Fibroblast of lung (primary cell): ENCODE results near the gene SIGLEC11.

Experiments used
- EZH2 ChIP-seq: IDR thresholded peaks from 2 replicates; pipeline ENCODE4 v1.5.1; 2012; ENCODE audit warnings: low read length, control low read depth, mild to moderate bottlenecking; ENCODE audit errors: missing control alignments
- TF ChIP-seq, protein P1 (sequence below), 2 donors: IDR thresholded peaks in 1 of 2; conservative IDR thresholded peaks in 1 of 2; 1 replicate in 1 of 2; 2 replicates in 1 of 2; pipeline ENCODE4 v1.5.1; 2011 to 2012; ENCODE audit warnings: low read length in 2 of 2, control low read depth in 1 of 2, inconsistent platforms in 1 of 2, low read depth in 1 of 2, mild to moderate bottlenecking in 1 of 2

DNA sequence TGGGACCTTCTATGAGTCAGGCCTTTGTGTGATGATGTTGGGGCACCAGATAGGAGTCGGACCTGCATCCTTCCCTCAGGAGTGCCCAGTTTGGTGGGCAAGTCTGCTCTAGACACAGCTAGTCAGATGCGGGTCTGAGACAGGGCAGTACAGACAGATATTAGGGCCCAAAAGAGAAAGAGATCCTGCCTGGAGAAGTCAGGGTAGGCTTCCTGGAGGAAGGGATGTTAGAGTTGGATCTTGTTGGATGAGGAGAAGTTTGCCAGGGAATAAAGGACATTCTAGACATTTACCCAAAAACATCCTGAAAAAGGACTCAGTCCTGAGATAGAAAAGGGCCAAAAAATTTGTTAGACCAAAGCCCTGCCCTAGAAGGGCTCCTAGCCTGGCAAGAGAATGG, 47.0 kb upstream of the SIGLEC11 start:
- TF ChIP-seq, protein P1, sequence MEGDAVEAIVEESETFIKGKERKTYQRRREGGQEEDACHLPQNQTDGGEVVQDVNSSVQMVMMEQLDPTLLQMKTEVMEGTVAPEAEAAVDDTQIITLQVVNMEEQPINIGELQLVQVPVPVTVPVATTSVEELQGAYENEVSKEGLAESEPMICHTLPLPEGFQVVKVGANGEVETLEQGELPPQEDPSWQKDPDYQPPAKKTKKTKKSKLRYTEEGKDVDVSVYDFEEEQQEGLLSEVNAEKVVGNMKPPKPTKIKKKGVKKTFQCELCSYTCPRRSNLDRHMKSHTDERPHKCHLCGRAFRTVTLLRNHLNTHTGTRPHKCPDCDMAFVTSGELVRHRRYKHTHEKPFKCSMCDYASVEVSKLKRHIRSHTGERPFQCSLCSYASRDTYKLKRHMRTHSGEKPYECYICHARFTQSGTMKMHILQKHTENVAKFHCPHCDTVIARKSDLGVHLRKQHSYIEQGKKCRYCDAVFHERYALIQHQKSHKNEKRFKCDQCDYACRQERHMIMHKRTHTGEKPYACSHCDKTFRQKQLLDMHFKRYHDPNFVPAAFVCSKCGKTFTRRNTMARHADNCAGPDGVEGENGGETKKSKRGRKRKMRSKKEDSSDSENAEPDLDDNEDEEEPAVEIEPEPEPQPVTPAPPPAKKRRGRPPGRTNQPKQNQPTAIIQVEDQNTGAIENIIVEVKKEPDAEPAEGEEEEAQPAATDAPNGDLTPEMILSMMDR (conservative IDR thresholded peaks at IDR 0.05 in 1 of 2, IDR thresholded peaks at IDR 0.05 in 1 of 2; ENCODE audit: low read depth in 1 of 2, low read length in 2 of 2): no peak
- TF ChIP-seq EZH2: no peak
